GM19328 (cell line): ENCODE results near the gene PADI2.
"Not testable (repeated sequence)": the region's sequence is repeated elsewhere in the genome, so short reads cannot be mapped to it uniquely, and the experiment has no call there.

Experiments
- ATAC-seq: cut with Tn5 transposase; IDR thresholded peaks from one replicate; pipeline ENCODE4 v1.9.1; 2021; ENCODE audit warnings: mild to moderate bottlenecking, moderate library complexity; ENCODE audit not compliant: unreplicated experiment

PADI2 gene

DNA sequence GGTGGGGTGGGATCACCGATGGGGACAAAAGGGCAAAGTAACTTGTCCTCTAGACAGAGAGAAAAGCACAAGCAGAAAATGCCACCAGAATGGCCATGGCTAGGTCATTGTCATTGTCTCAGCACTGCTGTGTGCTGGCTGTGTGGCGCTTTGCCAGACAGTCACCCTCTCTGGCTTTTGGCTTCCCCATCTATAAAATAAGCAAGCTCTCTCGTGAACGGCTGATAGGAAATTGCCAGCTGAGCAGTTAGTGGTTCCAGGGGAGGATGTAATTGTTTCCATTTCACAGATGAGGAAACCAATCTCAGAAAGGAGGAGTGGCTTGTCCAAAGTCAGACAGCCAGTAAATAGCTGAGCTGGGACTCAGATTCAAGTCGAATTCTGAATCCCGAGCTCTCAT lies 32.5 kb downstream of the PADI2 start:
- ATAC-seq = no peak

DNA sequence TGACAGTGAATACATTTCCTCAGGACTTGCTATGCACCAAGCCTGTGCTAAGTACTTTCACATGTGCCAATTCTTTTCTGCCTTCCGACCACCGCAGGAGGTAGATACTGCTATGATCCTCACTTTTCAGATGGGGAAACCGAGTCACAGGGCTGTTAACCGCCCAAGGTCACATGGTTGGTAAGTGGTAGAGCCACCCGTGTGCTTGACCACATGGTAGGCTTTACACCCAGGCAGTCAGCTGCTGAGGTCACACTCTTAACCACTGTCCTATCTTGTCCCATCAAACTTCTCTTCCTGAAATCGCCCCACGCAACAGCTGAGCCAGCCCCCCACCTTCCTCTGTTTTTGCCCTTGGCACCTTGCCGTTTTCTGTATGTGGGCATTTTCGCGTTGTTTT lies 34.5 kb downstream of the PADI2 start:
- no peak for ATAC-seq

- ATAC-seq = no peak
Observed at GRCh38 chr1:17082761-17083160, 36.5 kb downstream of the PADI2 start.

- no peak for ATAC-seq
Observed at GRCh38 chr1:17081439-17081838, 37.8 kb downstream of the PADI2 start.

DNA sequence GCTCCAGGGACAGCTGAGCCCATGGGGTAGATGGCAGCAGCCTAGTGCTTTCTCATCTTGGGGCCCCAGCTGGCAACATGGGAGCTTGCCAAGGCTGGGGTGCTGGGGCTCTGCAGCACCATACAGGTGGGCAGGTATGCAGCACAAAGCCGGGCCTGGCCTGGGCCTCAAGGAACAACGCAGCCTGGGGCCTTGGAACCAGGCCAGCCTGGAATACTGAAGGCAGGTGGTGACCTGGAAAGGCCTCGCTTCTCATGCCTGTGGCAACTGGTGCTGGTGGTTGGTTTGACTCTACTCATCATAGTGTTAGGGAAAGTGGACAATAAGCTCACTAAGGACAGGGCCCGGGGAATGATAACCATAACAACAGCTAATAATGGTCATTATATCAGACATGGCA lies 38.4 kb downstream of the PADI2 start:
- ATAC-seq = no peak

DNA sequence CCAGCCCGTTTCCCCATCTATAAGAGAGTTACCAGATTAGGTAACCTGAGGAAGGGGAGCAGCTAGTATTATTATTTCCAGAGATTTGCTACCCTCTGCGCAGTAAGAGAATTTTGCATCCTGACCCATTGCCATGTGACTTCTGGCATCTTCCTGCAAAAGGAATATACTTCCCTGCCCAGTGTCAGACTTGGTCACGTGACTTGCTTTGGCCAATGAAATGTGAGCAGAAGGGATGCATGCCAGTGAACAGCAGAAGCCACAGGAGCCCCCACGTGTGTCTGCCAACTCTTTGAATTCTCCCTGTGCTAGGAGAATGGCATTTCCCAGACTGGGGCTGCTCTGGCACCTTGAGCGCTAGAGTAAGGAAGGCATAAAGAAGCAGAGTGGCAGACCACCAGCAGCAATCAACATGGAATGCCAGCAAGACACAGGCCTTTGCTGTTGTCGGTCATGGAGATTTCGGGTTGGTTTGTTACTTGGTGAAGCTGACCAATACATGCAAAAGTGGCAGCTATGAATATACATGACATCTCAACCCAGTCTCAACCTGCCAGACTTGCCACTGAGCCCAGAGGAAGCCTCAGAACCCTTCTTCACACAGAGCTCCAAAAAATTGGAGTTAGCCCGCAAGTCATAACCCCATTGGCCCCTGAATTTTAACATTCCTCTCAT lies 39.0 kb downstream of the PADI2 start:
- no peak for ATAC-seq

GRCh38 chr1:17078991-17079868 lies 40.0 kb downstream of the PADI2 start:
- no peak for ATAC-seq

DNA sequence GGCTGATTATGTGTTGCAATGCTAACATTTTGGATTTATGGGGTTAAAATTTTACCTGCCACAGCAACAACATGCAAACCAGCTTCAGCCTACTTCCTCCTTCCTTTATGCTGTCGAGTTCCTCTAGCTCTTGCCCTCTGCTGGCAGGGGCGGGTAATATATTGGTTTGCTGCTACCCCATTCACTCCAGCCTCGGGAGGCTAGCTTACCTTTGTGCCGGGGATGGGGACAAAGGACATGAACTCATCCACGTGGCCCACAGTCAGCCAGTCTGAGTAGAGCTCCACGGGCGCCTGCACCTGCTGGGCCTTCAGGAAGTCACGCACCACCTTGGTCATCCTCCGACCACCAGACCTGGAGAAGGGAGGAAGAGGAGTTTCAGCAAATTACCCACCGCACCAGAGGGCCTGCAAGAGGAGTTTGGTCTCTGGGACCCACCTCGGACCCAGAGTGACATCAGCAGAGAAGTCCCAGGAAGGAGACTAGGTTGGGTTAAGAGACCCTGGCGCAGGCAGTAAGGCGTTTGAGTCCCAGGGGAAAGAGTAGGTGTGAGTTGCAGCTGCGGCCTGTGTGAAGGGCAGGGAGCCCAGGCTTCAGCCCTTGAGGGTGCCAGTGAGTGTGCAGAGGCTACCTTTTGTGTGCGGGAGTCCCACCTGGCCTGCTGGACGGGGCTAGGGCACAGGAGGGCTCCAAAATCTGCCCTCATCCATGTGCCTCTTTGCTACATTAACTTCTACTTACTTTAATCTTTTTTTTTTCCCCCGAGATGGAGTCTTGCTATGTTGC lies 43.6 kb downstream of the PADI2 start:
- no peak for ATAC-seq

DNA sequence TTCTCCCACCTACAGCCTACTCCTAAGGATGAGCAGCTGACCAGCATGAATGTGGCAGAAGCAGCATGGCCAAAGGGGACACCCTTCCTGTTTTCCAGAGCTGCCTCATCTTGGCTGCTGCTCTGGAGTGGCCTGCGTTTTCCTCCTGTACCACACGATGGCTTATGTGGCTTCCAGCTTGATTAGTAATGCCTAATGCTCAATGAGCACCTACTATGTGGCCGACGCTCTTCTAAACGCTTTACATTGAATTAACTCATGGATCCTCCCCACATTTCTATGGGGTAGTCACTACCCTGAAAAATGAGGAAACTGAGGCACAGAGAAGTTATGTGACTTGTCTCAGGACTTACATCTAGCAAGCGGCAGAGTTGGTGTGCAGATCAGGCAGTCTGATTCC lies 47.5 kb downstream of the PADI2 start:
- ATAC-seq = no peak

- ATAC-seq = no peak
Observed at GRCh38 chr1:17070163-17070525, 49.1 kb downstream of the PADI2 start.

DNA sequence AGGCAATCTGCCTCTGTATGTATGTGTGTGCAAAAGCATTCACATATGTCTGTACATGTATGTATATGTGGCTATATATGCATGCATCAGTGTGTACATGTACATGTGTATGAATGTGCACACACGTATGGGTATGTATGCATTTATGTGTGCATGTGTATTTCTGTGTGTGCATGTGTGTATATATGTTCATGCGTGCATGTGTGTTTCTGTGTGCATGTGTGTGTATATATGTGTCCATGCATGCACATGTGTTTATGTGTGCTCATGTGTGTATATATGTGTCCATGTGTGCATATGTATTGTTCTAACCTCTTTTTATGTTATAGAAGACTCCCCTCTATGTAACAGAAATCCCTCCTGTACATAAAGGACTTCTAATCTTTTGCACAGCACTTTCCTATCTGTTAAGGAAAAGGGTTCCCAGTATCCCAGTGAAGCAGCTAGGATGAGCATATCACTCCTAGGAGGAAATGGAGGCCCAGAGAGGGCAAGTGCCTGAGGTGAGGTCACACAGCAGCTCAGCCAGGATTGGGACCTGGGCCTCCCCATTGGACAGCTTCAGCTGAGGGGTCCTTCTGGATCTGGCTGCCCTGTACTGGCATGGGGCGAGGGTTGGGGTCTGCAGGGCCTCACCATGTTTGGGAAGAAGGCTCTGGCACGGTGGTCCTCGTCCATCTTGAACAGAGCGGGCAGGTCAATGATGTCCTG lies 49.6 kb downstream of the PADI2 start:
- no peak for ATAC-seq

- ATAC-seq = no peak
Observed at GRCh38 chr1:17068789-17069188, 50.5 kb downstream of the PADI2 start.

DNA sequence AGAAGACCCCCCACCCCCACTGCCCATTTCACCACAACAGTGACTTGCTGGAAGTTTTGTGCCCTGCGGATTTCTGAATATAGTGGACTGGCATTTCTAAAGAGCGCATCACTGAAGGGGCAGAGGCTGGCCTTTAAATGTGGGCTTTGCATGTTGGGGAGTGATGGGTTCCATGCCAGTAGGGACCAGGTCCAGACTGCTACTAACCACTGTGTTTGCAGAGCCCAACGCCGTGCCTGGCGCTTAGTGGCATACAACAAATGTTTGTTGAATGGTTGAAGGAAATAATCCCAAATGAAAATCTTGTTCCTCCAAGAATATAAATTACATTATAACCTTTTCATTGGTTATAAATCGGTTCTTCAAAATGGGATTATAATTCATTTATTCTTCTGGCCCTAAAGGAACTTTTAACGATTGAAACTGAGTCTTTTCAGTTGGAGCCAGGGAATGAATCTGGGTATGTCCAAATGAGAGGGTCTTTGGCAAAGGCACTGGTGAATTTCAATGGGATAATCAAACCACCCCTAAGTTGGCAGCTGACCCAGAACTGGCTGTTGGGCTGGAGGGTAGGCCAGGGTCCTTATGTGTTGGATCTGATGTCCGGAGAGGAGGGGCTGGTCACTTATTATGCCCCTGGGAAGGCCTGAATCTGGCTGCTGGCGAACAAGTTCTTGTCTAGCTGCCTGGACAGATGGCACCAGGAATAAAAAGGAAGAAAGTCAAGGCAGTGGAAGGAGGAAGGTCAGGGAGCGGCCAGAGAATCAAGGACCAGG lies 51.6 kb downstream of the PADI2 start:
- ATAC-seq = no peak

DNA sequence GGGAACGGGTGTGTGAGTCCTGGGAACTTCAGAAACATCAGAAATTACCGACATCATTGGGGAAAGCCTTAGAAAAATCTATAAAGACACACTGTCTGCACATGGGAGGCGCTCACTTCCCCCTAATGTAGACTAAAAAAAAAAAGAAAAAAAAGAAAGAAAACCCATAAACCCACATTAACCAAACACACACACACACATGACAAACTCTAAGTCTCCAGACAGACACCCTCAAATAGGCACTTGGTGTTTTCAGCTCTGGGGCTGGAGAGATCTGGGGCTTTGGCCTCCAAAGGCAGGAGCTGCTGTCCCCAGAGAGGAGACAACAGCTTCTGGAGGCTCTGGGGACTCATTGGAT lies 52.2 kb downstream of the PADI2 start:
- no peak for ATAC-seq

DNA sequence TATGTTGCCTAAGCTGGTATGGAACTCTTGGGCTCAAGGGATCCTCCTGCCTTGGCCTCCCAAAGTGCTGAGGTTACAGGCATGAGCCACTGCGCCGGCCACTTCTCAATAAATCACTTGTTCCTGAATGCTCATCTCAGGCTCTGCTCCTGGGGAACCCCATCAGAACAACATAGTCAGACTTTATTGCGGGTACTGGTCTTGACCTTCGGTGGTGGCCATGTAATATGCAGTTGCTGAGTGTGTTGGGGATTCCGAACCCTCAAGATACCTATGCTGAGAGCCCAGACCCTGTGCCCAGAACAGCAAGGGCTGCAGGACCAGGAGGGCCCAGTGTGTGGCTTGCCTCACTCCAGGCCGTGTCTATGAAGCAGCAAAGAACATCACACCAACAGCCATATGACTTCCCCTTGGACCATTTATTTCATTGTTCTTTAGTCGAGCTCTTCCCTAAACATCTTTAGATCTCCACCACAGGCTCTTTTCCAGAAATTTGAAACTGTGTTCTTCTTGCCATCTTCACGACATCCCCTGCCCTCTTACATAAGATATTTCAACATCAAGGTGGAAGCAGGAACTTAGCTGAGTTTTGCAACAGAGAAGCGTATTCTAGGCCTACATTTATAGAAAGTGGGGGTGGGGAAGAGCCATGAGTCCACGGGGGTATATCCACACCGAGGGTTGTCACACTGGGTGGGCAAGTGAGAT lies 52.7 kb downstream of the PADI2 start:
- ATAC-seq = no peak

DNA sequence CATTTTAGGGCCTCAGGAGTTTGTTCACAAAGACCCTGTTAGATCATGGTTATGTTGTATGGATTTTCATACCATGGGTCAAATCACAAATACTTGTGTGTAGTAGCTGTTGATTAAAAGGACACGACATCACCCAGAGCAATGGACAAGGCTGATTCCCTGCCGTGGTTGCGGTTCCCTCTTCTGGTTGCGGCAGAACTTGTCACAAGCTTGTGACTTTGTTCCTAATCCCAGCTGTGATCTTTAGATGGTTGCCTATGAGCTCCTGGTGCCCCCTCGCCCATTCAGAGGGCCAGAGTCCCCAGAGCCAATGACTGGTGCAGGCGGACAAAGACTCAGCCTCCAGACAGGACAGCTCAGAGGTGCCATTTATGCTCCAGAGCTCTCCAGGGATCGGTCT lies 53.6 kb downstream of the PADI2 start:
- ATAC-seq = no peak

- not testable (repeated sequence) for ATAC-seq
Observed at GRCh38 chr1:17062751-17063150, 56.5 kb downstream of the PADI2 start.

DNA sequence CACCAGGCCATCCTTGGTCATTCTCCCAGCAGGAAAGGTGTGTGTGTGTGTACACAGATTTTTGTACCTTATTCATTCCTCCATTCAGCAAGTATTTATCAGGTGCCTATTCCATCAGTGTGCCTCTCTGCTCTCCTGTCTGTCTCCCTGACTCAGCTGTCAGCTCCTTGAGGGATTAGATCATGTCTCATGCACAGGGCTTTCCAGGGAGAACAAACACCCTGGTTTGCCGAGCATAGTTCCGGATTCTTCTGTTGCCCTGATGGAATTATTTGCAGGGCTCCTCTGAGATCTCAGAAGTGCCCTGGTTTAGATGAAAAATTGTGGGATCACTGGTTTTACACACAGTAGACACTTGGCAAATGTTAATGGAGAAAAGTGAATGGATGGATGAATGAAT lies 57.4 kb downstream of the PADI2 start:
- ATAC-seq = no peak

DNA sequence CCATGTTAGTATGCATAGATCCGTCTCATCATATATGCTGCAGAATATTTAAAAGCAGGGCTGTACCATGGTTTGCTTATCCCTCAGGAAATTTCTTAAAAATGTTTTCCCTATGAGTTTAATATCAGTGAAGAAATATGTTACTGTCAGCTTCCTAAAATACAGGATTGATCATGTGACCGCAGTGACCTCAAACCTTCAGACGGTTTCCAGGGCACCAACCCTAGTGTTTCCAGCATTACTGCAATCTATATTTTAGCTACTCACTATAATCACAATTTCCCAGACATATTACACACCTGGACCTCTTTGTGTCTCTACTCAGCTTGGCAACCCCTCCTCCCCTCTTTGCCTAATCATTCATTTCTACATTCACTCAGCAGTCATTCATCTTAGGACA lies 57.8 kb downstream of the PADI2 start:
- ATAC-seq = no peak

GRCh38 chr1:17060306-17060749 lies 58.9 kb downstream of the PADI2 start:
- no peak for ATAC-seq
